B cell (primary cell): ENCODE results near the gene ARHGDIA. TPM values are rescaled to one million over a fixed set of nuclear protein-coding genes. Genes with fewer than 3 reads are reported as not detected.
A peak's percentile ranks its signal among the peaks of the same experiment; 100 is the strongest.

Source experiments
- ATAC-seq: fragments of 200-7000 bp; cut with Tn5 transposase; one replicate; pipeline ENCODE4 v1.10.0; 2021; ENCODE audit warnings: low read depth, mild to moderate bottlenecking, moderate number of reproducible peaks, moderate library complexity
- CTCF ChIA-PET: fragments of 350-600 bp; sonication (Branson Sonifier 250); formaldehyde crosslinking; loops from one replicate; lab custom pipeline; 2021; ENCODE audit warnings: antibody characterized with exemption, inconsistent platforms; lab: Charles Lee
- POLR2A ChIA-PET: fragments of 350-600 bp; sonication (Branson Sonifier 250); formaldehyde crosslinking; loops from one replicate; lab custom pipeline; 2021; ENCODE audit warnings: antibody characterized with exemption; lab: Charles Lee
- DNase-seq: peaks from one replicate; pipeline ENCODE4 v3.0.0; 2013
- H2AFZ ChIP-seq: 2 replicates; pipeline ENCODE4 v1.6.1; 2012; ENCODE audit warnings: mild to moderate bottlenecking, low read depth, low read length; ENCODE audit not compliant: insufficient read depth, poor library complexity, severe bottlenecking
- H3K27ac ChIP-seq, 2 donors: 1 replicate in 1 of 2; 2 replicates in 1 of 2; pipeline ENCODE4 v1.5.1; 2012 to 2013; ENCODE audit warnings: low read length in 2 of 2, mild to moderate bottlenecking in 2 of 2, moderate library complexity in 1 of 2
- H3K27me3 ChIP-seq, 4 experiments: fragments of 200-600 bp in 1 of 4; sonication (generic) in 1 of 4; replicated peaks in 1 of 4; 1 replicate in 2 of 4; 2 replicates in 2 of 4; pipeline versions ENCODE4 v1.6.1 to v1.7.0; 2013 to 2016; ENCODE audit warnings: low read length in 3 of 4, mild to moderate bottlenecking in 2 of 4, mixed read lengths in 1 of 4, moderate library complexity in 1 of 4; ENCODE audit not compliant: insufficient read depth in 4 of 4, control insufficient read depth in 3 of 4; ENCODE audit errors: control extremely low read depth in 1 of 4
- H3K36me3 ChIP-seq, 2 experiments: replicated peaks in 1 of 2; 1 replicate in 1 of 2; 2 replicates in 1 of 2; pipeline versions ENCODE4 v1.6.1 to v1.7.1; 2013; ENCODE audit warnings: low read length in 1 of 2; ENCODE audit not compliant: insufficient read depth in 2 of 2, control insufficient read depth in 1 of 2; ENCODE audit errors: control extremely low read depth in 1 of 2, extremely low read depth in 1 of 2
- H3K4me1 ChIP-seq, 2 donors: fragments of 200-600 bp in 1 of 2; sonication (generic) in 1 of 2; 1 replicate in 1 of 2; 2 replicates in 1 of 2; pipeline versions ENCODE4 v1.5.1 to v1.6.1; 2013 to 2017; ENCODE audit warnings: low read length in 2 of 2; ENCODE audit not compliant: control insufficient read depth in 2 of 2, insufficient read depth in 2 of 2
- H3K4me2 ChIP-seq: replicated peaks from 2 replicates; pipeline ENCODE3; 2012; ENCODE audit warnings: mild to moderate bottlenecking, low read depth, low read length; ENCODE audit not compliant: poor library complexity, severe bottlenecking
- H3K4me3 ChIP-seq, 5 experiments: fragments of 200-600 bp in 1 of 5; sonication (generic) in 1 of 5; 1 replicate in 3 of 5; 2 replicates in 2 of 5; pipeline versions ENCODE4 v1.5.1 to v1.7.0; 2011 to 2016; ENCODE audit warnings: low read length in 4 of 5, mild to moderate bottlenecking in 4 of 5, low read depth in 2 of 5, control low read depth in 1 of 5, moderate library complexity in 1 of 5; ENCODE audit not compliant: insufficient read depth in 1 of 5; ENCODE audit errors: control extremely low read depth in 1 of 5, extremely low read depth in 1 of 5
- H3K79me2 ChIP-seq: fragments of 200-600 bp; sonication (generic); one replicate; pipeline ENCODE4 v1.6.0; 2016; ENCODE audit warnings: low read length; ENCODE audit not compliant: control insufficient read depth, insufficient read depth
- H3K9ac ChIP-seq: fragments of 200-600 bp; sonication (generic); 2 replicates; pipeline ENCODE4 v1.6.1; 2017; ENCODE audit warnings: mild to moderate bottlenecking, low read length, moderate library complexity
- H3K9me3 ChIP-seq, 3 donors: one replicate each; pipeline versions ENCODE4 v1.6.1 to v1.7.1; 2013; ENCODE audit warnings: low read length in 2 of 3; ENCODE audit not compliant: control insufficient read depth in 2 of 3, insufficient read depth in 1 of 3; ENCODE audit errors: control extremely low read depth in 1 of 3
- H4K20me1 ChIP-seq: 2 replicates; pipeline ENCODE4 v1.6.0; 2012; ENCODE audit warnings: mild to moderate bottlenecking, low read length; ENCODE audit not compliant: insufficient read depth, control insufficient read depth, poor library complexity, severe bottlenecking
- H3K27ac Mint-ChIP-seq: one replicate; pipeline ENCODE4 v1.8.0; 2021; ENCODE audit warnings: mixed read lengths
- H3K27me3 Mint-ChIP-seq: one replicate; pipeline ENCODE4 v1.8.0; 2021; ENCODE audit warnings: mixed read lengths
- H3K4me1 Mint-ChIP-seq: one replicate; pipeline ENCODE4 v1.8.0; 2021; ENCODE audit warnings: mixed read lengths
- H3K4me3 Mint-ChIP-seq: one replicate; pipeline ENCODE4 v1.8.0; 2021; ENCODE audit warnings: mixed read lengths
- H3K9me3 Mint-ChIP-seq: one replicate; pipeline ENCODE4 v1.8.0; 2022; ENCODE audit warnings: mixed read lengths; ENCODE audit not compliant: insufficient read depth
- CTCF ChIP-seq: fragments of 200-600 bp; IDR thresholded peaks from one replicate; pipeline ENCODE4 v1.8.0; 2022; ENCODE audit warnings: antibody characterized with exemption, mild to moderate bottlenecking
- EZH2 ChIP-seq: IDR thresholded peaks from 2 replicates; pipeline ENCODE4 v1.6.1; 2012; ENCODE audit warnings: borderline replicate concordance, low read depth, mild to moderate bottlenecking, moderate library complexity, low read length; ENCODE audit not compliant: insufficient read depth, poor library complexity, severe bottlenecking
- WGBS: methylation state at CpG from one replicate; pipeline ENCODE4 v1.1.5; 2013; ENCODE audit warnings: missing lambda C conversion rate; ENCODE audit not compliant: insufficient coverage; 5-methylcytosine and 5-hydroxymethylcytosine counted together
- intact Hi-C: fragments of 100-400 bp; cut with micrococcal nuclease; formaldehyde crosslinking; loops from one replicate; pipeline ENCODE4 v1.10.0; 2022
- polyA plus RNA-seq: library from polyadenylated mRNA; depleted of rRNA; stranded (reverse); fragments of >200 nt; gene quantifications from 2 replicates; pipeline ENCODE4 v1.2.3, GENCODE V29; 2012
- total RNA-seq, 2 donors: library from RNA; stranded (reverse); fragments of 120-200 nt in 1 of 2; gene quantifications; 1 replicate in 1 of 2; 2 replicates in 1 of 2; pipeline versions ENCODE4 v1.2.3 to v1.2.4, GENCODE V29; 2013 to 2022

The ARHGDIA gene
- total and polyA plus RNA-seq, 2 donors (not counting 1 experiment from before 2014, with no cell fraction given): 262 to 510 TPM

- H3K9me3 Mint-ChIP-seq: no peaks in the 10 kb centered on the region
- peaks cover 45% of the 10 kb centered on the region for H4K20me1 ChIP-seq
- H3K4me1 ChIP-seq: peaks cover 18 to 20% of the 10 kb centered on the region in 2 donors
- H3K4me2 ChIP-seq: peak overlapping the region; percentile 90
- TF ChIP-seq EZH2: no peak
- TF ChIP-seq CTCF: no peak
- H3K36me3 ChIP-seq: peaks cover 0 to 3% of the 10 kb centered on the region in 2 experiments
- H3K9me3 ChIP-seq: no peaks in the 10 kb centered on the region
- peak; percentile 16 for ATAC-seq
- intact Hi-C loops: loop anchor here (5.0 kb wide), 1 partner anchor 95 kb away; the partner anchor contains the start of gene MAFG
- peak; percentile 70 for DNase-seq
- peak overlapping the region; percentile 55 for H3K9ac ChIP-seq
- peaks cover 25% of the 10 kb centered on the region for H3K4me1 Mint-ChIP-seq
- CTCF ChIA-PET: no interaction called here
- no peaks in the 10 kb centered on the region for H3K27me3 ChIP-seq
- H3K4me3 Mint-ChIP-seq: peak overlapping the region; percentile 97
- POLR2A ChIA-PET: interaction anchor here (0.5 to 1.8 kb wide), 2 partner anchors 38 to 278 kb away, joined by 4 to 7 read pairs; no protein-coding TSS in a partner anchor
- peaks cover 39% of the 10 kb centered on the region for H3K79me2 ChIP-seq
- H2AFZ ChIP-seq: peak overlapping the region; percentile 69
- peak overlapping the region; percentile 95 for H3K27ac Mint-ChIP-seq
- H3K27ac ChIP-seq: peak overlapping the region; percentile 62 to 63
- H3K27me3 Mint-ChIP-seq: no peaks in the 10 kb centered on the region
- 13% methylated on average over 18 of the region's 18 CpGs for WGBS
- H3K4me3 ChIP-seq: peak overlapping the region; percentile 21 to 80 (median 68)
Measured at GRCh38 chr17:81831957-81832607, 39.1 kb downstream of the ARHGDIA start.

GRCh38 chr17:81831563-81831956 lies 39.6 kb downstream of the ARHGDIA start:
- Histone ChIP-seq H3K27ac (peak overlapping the region in 1 of 2 donors; percentile 63), H3K4me2 (peak overlapping the region; percentile 90)

More at GRCh38 chr17:81831563-81831956, 39.6 kb downstream of the ARHGDIA start:
- peak overlapping the region; percentile 97 for H3K4me3 Mint-ChIP-seq
- WGBS: 86% methylated on average over 6 of the region's 7 CpGs
- H3K9me3 Mint-ChIP-seq: no peaks in the 10 kb centered on the region
- Histone ChIP-seq H3K36me3 (peaks cover 0 to 3% of the 10 kb centered on the region in 2 experiments), H3K27me3 (no peaks in the 10 kb centered on the region), H3K9me3 (no peaks in the 10 kb centered on the region), H3K4me1 (peaks cover 18 to 20% of the 10 kb centered on the region in 2 donors), H3K79me2 (peaks cover 39% of the 10 kb centered on the region), H2AFZ (peak overlapping the region; percentile 69), H3K4me3 (no peak overlapping the region), H4K20me1 (peaks cover 45% of the 10 kb centered on the region), H3K9ac (no peak overlapping the region)
- H3K4me1 Mint-ChIP-seq: peaks cover 25% of the 10 kb centered on the region
- DNase-seq: no peak
- intact Hi-C loops: loop anchor here (5.0 kb wide), 1 partner anchor 96 kb away; the partner anchor contains the start of gene MAFG
- ChIA-PET CTCF (no interaction called here), POLR2A (interaction anchor here (0.5 kb wide), 1 partner anchor 277 kb away, joined by 4 read pairs; no protein-coding TSS in a partner anchor)
- H3K27ac Mint-ChIP-seq: peak overlapping the region; percentile 95
- ATAC-seq: no peak
- TF ChIP-seq CTCF (no peak), EZH2 (no peak)
- no peaks in the 10 kb centered on the region for H3K27me3 Mint-ChIP-seq
